Heart left ventricle (tissue), 16 donors: ENCODE measurements around the gene ATG4A. TPM values are rescaled to one million over a fixed set of nuclear protein-coding genes. Genes with fewer than 3 reads are reported as not detected.

Experiments used
- ATAC-seq, 4 donors: fragments of 200-7000 bp; cut with Tn5 transposase; one replicate each; pipeline ENCODE4 v1.9.1; 2020 to 2022; ENCODE audit warnings: moderate library complexity in 4 of 4, mild to moderate bottlenecking in 3 of 4, moderate number of reproducible peaks in 1 of 4
- DNase-seq, 5 donors: peaks; one replicate each; pipeline ENCODE4 v3.0.0-alpha.2; 2020
- H3K27ac ChIP-seq, 12 donors: fragments of 200-600 bp; sonication (generic) in 4 of 12; one replicate each; pipeline versions ENCODE4 v1.5.0 to v1.8.0; 2016 to 2022; ENCODE audit warnings: mild to moderate bottlenecking in 2 of 12
- H3K27me3 ChIP-seq, 9 donors: fragments of 200-600 bp; sonication (generic) in 2 of 9; one replicate each; pipeline versions ENCODE4 v1.5.1 to v1.8.0; 2016 to 2022; ENCODE audit warnings: mild to moderate bottlenecking in 3 of 9
- H3K36me3 ChIP-seq, 9 donors: fragments of 200-600 bp; sonication (generic) in 2 of 9; one replicate each; pipeline versions ENCODE4 v1.5.0 to v1.8.0; 2018 to 2022; ENCODE audit warnings: mild to moderate bottlenecking in 2 of 9
- H3K4me1 ChIP-seq, 12 donors: fragments of 200-600 bp; sonication (generic) in 4 of 12; one replicate each; pipeline versions ENCODE4 v1.5.0 to v1.8.0; 2016 to 2022; ENCODE audit warnings: mild to moderate bottlenecking in 3 of 12
- H3K4me3 ChIP-seq, 12 donors: fragments of 200-600 bp; sonication (generic) in 4 of 12; one replicate each; pipeline versions ENCODE4 v1.5.0 to v1.8.0; 2017 to 2022; ENCODE audit warnings: mild to moderate bottlenecking in 9 of 12, moderate library complexity in 4 of 12
- H3K9me3 ChIP-seq, 12 donors: fragments of 200-600 bp; sonication (generic) in 4 of 12; one replicate each; pipeline versions ENCODE4 v1.5.0 to v1.8.0; 2016 to 2022; ENCODE audit warnings: mild to moderate bottlenecking in 1 of 12
- POLR2A ChIP-seq, 2 donors: fragments of 450-650 bp; IDR thresholded peaks; one replicate each; pipeline ENCODE4 v1.6.1; 2017; ENCODE audit warnings: antibody characterized with exemption in 2 of 2, mild to moderate bottlenecking in 2 of 2, moderate library complexity in 2 of 2
- WGBS, 4 donors: extraction: QIAGEN DNeasy Blood & Tissue Kit in 2 of 4; methylation state at CpG; one replicate each; pipeline versions ENCODE4 v1.1.5 to v1.1.7; 2013 to 2018; 5-methylcytosine and 5-hydroxymethylcytosine counted together
- intact Hi-C, 10 donors: fragments of 100-400 bp; cut with DNase I; formaldehyde crosslinking; loops; one replicate each; pipeline versions ENCODE4 v1.11.1 to v1.14.2; 2022
- polyA plus RNA-seq, 2 donors: library from polyadenylated mRNA; stranded (reverse); fragments of 200-250 nt; gene quantifications; one replicate each; pipeline ENCODE4 v1.2.3, GENCODE V29; 2013
- total RNA-seq, 9 donors: library from RNA; depleted of rRNA in 2 of 9; stranded (reverse); fragments of >200 nt in 2 of 9; fragmentation: NEBNext Ultra II Directional in 3 of 9; extraction: Animal tissue kit (Norgen Biotek cat#: 25700) in 3 of 9; gene quantifications; one replicate each; pipeline versions ENCODE4 v1.1.0 to v1.2.4, GENCODE V29; 2016 to 2023
- TF ChIP-seq, protein P1 (sequence below), 12 donors: fragments of 200-600 bp; sonication (generic) in 4 of 12; IDR thresholded peaks; one replicate each; pipeline versions ENCODE4 v1.5.0 to v1.8.0; 2018 to 2022; ENCODE audit warnings: antibody characterized with exemption in 12 of 12, mild to moderate bottlenecking in 5 of 12
- donor health status: ischemic (EF 13 %, LVEDD 7.1; RV severe dilation, severe dysfunction).
- donor health status: healthy with polysubstance abuse.
- donor health status: DM: no; HTN: yes; CAD: no.
- donor health status: DM: no; HTN: no; CAD: no.
- donor health status: ischemic (EF 25% LVEDD 6.9; RV normal size, moderate dysfunction).
- donor health status: ischemic (EF 25% LVEDD 5.7; RV mildly dilated, moderate dysfunction).
- donor health status: healthy.
- donor health status: DM: yes; HTN: yes; CAD: no.
- donor health status: ischemic (EF 35%, LVEDD 5.7; RV mildly dilated, moderate dysfunction).
- donor health status: nonischemic (EF 11% LVEDD 7.7; RV severe dilation, severe dysfunction).
- donor health status: DM: yes; HTN: yes; CAD: no.
- donor health status: PGD.
- donor health status: ischemic (EF 29% LVEDD 5.4; RV normal size, mild dysfunction).
- donor health status: nonischemic (EF 23%, LVEDD 6.1; RV moderate dilation, normal function).

ATG4A gene
- total and polyA plus RNA-seq, 11 donors: 11.0 to 22.7 (median 18.0) TPM

DNA sequence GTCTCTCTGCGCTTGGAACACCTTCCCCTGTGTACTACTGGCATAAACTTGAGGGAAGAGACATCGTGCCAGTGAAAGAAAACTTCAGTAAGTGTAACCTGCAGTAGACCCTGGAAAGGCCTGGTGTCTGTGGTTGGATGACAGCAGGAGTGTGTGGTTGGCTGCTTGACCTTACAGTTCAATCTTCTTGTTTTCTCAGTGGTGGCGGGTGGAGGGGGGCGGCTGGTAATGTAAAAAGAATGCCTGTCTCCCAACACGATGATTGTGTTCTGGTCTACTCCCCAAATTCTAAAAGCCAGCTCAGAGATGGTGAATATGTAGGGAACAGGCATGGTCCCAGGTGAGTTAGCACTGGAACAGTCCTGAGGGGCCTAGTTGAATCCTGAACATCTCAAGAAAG is 18.8 kb upstream of the ATG4A start:
- Histone ChIP-seq H3K27me3 (peaks cover 0 to 33% (median 0%) of the 10 kb centered on the region in 9 donors), H3K4me3 (no peak overlapping the region), H3K9me3 (no peaks in the 10 kb centered on the region), H3K27ac (no peak overlapping the region), H3K36me3 (no peaks in the 10 kb centered on the region), H3K4me1 (no peaks in the 10 kb centered on the region)
- TF ChIP-seq, protein P1, sequence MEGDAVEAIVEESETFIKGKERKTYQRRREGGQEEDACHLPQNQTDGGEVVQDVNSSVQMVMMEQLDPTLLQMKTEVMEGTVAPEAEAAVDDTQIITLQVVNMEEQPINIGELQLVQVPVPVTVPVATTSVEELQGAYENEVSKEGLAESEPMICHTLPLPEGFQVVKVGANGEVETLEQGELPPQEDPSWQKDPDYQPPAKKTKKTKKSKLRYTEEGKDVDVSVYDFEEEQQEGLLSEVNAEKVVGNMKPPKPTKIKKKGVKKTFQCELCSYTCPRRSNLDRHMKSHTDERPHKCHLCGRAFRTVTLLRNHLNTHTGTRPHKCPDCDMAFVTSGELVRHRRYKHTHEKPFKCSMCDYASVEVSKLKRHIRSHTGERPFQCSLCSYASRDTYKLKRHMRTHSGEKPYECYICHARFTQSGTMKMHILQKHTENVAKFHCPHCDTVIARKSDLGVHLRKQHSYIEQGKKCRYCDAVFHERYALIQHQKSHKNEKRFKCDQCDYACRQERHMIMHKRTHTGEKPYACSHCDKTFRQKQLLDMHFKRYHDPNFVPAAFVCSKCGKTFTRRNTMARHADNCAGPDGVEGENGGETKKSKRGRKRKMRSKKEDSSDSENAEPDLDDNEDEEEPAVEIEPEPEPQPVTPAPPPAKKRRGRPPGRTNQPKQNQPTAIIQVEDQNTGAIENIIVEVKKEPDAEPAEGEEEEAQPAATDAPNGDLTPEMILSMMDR (IDR thresholded peaks at IDR 0.05): no peak
- TF ChIP-seq POLR2A (IDR thresholded peaks at IDR 0.05): no peak
- no peak for ATAC-seq
- no peak for DNase-seq
- intact Hi-C loops: loop anchor here in 4 of 10 donors (2.0 to 10.0 kb wide), 3 partner anchors 48 to 52 kb away; no protein-coding TSS in a partner anchor
- 76 to 81% (median 79%) methylated on average over 5 of the region's 5 CpGs for WGBS, 4 donors

DNA sequence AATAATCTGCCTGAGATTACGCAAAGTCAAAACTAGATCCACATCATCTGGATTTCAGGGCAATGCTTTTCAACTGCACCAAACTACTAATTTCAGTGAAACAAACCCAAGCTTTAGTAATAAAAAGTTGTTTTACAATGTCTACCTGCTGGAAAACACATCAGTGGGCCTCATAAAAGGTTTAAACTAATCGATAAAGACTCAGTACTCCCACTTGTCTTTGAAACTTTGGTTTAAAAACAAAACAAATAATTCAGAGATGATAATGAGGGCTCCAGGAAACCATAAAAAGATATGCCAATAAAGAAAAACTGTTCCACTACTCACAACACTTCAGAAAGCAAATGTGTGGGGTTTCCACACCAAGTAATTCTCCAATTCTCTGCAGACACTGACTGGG is 10.5 kb upstream of the ATG4A start:
- DNase-seq: no peak
- Histone ChIP-seq H3K9me3 (no peaks in the 10 kb centered on the region), H3K27ac (no peak overlapping the region), H3K27me3 (peaks cover 0 to 3% (median 0%) of the 10 kb centered on the region in 9 donors), H3K36me3 (peaks cover 0 to 29% (median 1%) of the 10 kb centered on the region in 9 donors), H3K4me1 (no peaks in the 10 kb centered on the region), H3K4me3 (no peak overlapping the region)
- TF ChIP-seq, protein P1 (IDR thresholded peaks at IDR 0.05): no peak
- no peak for TF ChIP-seq POLR2A (IDR thresholded peaks at IDR 0.05)
- intact Hi-C loops: loop anchor here in 1 of 10 donors (10.0 kb wide), 1 partner anchor 54 kb away; no protein-coding TSS in a partner anchor
- ATAC-seq: no peak
- WGBS, 4 donors: 85 to 95% (median 89%) methylated on average over 2 of the region's 2 CpGs

- ATAC-seq: no peak
- no peaks in the 10 kb centered on the region for H3K9me3 ChIP-seq
- no peak for TF ChIP-seq POLR2A (IDR thresholded peaks at IDR 0.05)
- TF ChIP-seq, protein P1 (IDR thresholded peaks at IDR 0.05): no peak
- peaks cover 0 to 25% (median 6%) of the 10 kb centered on the region in 12 donors for H3K4me1 ChIP-seq
- H3K27me3 ChIP-seq: peaks cover 0 to 3% (median 0%) of the 10 kb centered on the region in 9 donors
- 75 to 94% (median 85%) methylated on average over 6 of the region's 6 CpGs for WGBS, 4 donors
- H3K27ac ChIP-seq: no peak overlapping the region
- no peak overlapping the region for H3K4me3 ChIP-seq
- peaks cover 0 to 55% (median 25%) of the 10 kb centered on the region in 9 donors for H3K36me3 ChIP-seq
- intact Hi-C loops: loop anchor here in 1 of 10 donors (10.0 kb wide), 1 partner anchor 47 kb away; no protein-coding TSS in a partner anchor
- no peak for DNase-seq
Measured at GRCh38 chrX:108087792-108088191, 3.8 kb upstream of the ATG4A start.

DNA sequence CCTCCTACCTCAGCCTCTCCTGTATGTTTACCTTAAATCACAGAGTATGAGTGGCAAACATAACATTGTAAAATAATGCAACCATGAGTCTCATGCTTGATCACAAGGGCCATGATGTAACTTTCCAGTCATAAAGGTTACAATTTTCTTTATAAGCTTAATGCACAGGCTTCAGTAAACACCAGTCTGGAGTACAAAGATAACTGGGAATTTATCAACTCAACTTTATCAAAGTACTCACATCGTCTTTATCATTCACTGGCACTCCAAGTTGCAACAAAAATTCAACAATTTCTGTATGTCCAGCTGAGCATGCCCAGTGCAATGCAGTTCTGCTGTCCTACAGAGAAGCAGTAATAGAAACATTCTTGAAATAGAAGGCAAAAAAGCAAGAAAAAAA is 3.1 kb upstream of the ATG4A start:
- no peak overlapping the region for H3K27ac ChIP-seq
- ATAC-seq (no peak), DNase-seq (no peak)
- H3K4me1 ChIP-seq: peaks cover 0 to 25% (median 6%) of the 10 kb centered on the region in 12 donors
- H3K9me3 ChIP-seq: no peaks in the 10 kb centered on the region
- no peak overlapping the region for H3K4me3 ChIP-seq
- peaks cover 0 to 51% (median 25%) of the 10 kb centered on the region in 9 donors for H3K36me3 ChIP-seq
- H3K27me3 ChIP-seq: peaks cover 0 to 1% (median 0%) of the 10 kb centered on the region in 9 donors
- TF ChIP-seq, protein P1 (IDR thresholded peaks at IDR 0.05): no peak
- no peak for TF ChIP-seq POLR2A (IDR thresholded peaks at IDR 0.05)
- intact Hi-C loops: loop anchor here in 1 of 10 donors (10.0 kb wide), 1 partner anchor 46 kb away; no protein-coding TSS in a partner anchor
- WGBS, 4 donors: 25 to 37% (median 32%) methylated on average over 1 of the region's 1 CpG
